HG03159 (cell line): ENCODE measurements around the gene ANKRD62.

Experiments
- ATAC-seq: cut with Tn5 transposase; IDR thresholded peaks from one replicate; pipeline ENCODE4 v1.9.1; 2021; ENCODE audit warnings: mild to moderate bottlenecking, moderate library complexity; ENCODE audit not compliant: unreplicated experiment

Gene ANKRD62

DNA sequence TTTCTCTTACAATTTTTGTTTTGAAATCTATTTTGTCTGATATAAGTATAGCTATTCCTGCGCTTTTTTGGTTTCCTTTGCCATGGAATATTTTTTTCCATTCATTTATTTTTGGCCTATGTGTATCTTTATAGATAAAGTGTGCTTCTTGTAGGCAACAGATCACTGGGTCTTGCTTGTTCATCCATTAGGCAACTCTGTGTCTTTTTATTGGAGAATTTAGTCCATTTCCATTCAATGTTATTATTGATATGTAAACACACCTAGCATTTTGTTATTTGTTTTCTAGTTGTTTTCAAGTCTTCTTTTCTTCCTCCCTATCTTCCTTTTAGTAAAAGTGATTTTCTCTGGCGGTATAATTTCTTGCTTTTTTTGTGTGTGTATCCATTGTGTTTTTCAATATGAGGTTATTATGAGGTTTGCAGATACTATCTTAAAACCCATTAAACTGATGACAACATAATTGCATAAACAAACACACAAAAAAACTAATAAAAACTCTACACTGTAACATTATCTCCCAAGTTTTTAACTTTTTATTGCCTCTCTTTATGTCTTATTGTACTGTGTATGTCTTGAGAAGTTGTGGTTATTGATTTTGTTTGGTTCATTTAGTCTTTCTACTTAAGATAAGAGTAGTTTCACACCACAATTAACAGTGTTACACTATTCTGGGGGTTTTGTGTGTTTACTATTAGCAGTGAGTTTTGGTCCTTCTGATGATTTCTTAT lies 71.6 kb downstream of the ANKRD62 start:
- no peak for ATAC-seq
